ENCODE results near the gene PCGF6. TPM values are rescaled to one million over a fixed set of nuclear protein-coding genes. Genes with fewer than 3 reads are reported as not detected.

PCGF6 gene
- total RNA-seq, 2 experiments from 2014 or later = 12.3 to 16.0 TPM

DNA sequence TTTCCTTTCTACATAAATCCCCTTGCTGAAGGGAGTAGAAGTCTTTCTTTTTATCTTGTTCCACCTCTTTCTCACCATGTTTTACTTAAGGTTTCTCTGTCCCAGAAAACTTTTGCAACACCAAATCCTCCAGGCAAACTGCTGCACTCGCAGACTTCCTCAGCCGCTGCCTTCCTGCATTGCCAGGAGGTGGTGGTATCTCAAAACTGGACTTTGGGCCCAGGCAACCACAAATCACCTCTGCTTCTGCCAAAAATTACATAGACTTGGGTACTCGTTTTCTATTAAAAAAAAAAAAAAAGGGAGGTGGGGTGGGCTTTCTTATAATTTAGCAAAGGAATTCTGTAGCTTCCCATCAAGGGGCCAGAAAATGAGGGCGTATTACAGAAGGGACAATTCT lies 59.4 kb downstream of the PCGF6 start:
- TF ChIP-seq EZH2phosphoT487 (IDR thresholded peaks at IDR 0.05; ENCODE audit: borderline replicate concordance, low read depth, low read length) = no peak
- TF ChIP-seq, protein P1, sequence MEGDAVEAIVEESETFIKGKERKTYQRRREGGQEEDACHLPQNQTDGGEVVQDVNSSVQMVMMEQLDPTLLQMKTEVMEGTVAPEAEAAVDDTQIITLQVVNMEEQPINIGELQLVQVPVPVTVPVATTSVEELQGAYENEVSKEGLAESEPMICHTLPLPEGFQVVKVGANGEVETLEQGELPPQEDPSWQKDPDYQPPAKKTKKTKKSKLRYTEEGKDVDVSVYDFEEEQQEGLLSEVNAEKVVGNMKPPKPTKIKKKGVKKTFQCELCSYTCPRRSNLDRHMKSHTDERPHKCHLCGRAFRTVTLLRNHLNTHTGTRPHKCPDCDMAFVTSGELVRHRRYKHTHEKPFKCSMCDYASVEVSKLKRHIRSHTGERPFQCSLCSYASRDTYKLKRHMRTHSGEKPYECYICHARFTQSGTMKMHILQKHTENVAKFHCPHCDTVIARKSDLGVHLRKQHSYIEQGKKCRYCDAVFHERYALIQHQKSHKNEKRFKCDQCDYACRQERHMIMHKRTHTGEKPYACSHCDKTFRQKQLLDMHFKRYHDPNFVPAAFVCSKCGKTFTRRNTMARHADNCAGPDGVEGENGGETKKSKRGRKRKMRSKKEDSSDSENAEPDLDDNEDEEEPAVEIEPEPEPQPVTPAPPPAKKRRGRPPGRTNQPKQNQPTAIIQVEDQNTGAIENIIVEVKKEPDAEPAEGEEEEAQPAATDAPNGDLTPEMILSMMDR (conservative IDR thresholded peaks at IDR 0.05; ENCODE audit: low read length) = no peak
- intact Hi-C loops (cut with micrococcal nuclease; ENCODE audit: unreplicated experiment) = no loop called here
- no peak for DNase-seq (ENCODE audit: low spot score)

DNA sequence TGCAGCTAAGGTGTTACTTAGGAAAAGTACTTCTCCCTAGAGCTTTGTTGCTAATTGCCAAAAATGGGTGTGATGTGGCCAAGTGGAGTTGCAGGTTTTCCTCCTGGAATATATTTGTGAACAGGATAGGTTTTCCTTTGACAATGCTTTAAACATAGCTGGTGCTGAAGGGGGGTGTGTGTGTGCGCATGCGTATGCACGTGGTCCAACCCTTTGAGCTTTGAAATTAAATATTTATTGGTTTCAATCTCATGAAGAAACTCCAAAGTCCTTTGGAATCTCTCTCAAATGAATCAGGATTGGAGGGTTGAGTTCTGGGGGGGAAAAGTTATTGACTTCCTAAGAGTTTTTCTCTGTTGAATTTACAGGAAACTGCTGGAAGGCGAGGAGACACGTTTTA lies 62.9 kb downstream of the PCGF6 start:
- no peaks in the 10 kb centered on the region for H3K4me1 ChIP-seq (ENCODE audit: insufficient read depth, low read length, poor library complexity, severe bottlenecking)
- no peak overlapping the region for H3K4me3 ChIP-seq (ENCODE audit: low read depth, low read length, poor library complexity, severe bottlenecking)
- TF ChIP-seq, protein P1 (conservative IDR thresholded peaks at IDR 0.05; ENCODE audit: low read length) = no peak
- TF ChIP-seq EZH2phosphoT487 (IDR thresholded peaks at IDR 0.05; ENCODE audit: borderline replicate concordance, low read depth, low read length) = no peak
- H3K4me2 ChIP-seq (ENCODE audit: low read length) = no peak overlapping the region
- H3K36me3 ChIP-seq (ENCODE audit: insufficient read depth, low read length) = no peaks in the 10 kb centered on the region
- H3K79me2 ChIP-seq (ENCODE audit: insufficient read depth, low read depth, low read length) = no peaks in the 10 kb centered on the region
- H3K9me3 ChIP-seq (ENCODE audit: low read length) = no peaks in the 10 kb centered on the region
- no peaks in the 10 kb centered on the region for H4K20me1 ChIP-seq (ENCODE audit: insufficient read depth, low read length)
- POLR2A ChIA-PET = no interaction called here
- no TSS peak for BruUV-seq (replicated peaks)
- H2AFZ ChIP-seq (ENCODE audit: low read length) = no peak overlapping the region
- no peak for DNase-seq (ENCODE audit: low spot score)
- CTCF ChIA-PET (ENCODE audit: unreplicated experiment) = no interaction called here
- no peak overlapping the region for H3K27ac ChIP-seq (ENCODE audit: low read depth, low read length, poor library complexity, severe bottlenecking)
- intact Hi-C loops (cut with micrococcal nuclease; ENCODE audit: unreplicated experiment) = no loop called here
- no peaks in the 10 kb centered on the region for H3K9me2 ChIP-seq (ENCODE audit: insufficient read depth, low read length)

More for the DNA sequence above, 59.4 kb downstream of the PCGF6 start:
- Histone ChIP-seq H2AFZ (ENCODE audit: low read length) (no peak overlapping the region), H4K20me1 (ENCODE audit: insufficient read depth, low read length) (no peaks in the 10 kb centered on the region), H3K79me2 (ENCODE audit: insufficient read depth, low read depth, low read length) (no peaks in the 10 kb centered on the region), H3K9me2 (ENCODE audit: insufficient read depth, low read length) (no peaks in the 10 kb centered on the region), H3K9me3 (ENCODE audit: low read length) (no peaks in the 10 kb centered on the region), H3K4me1 (ENCODE audit: insufficient read depth, low read length, poor library complexity, severe bottlenecking) (no peaks in the 10 kb centered on the region), H3K4me2 (ENCODE audit: low read length) (no peak overlapping the region), H3K36me3 (ENCODE audit: insufficient read depth, low read length) (no peaks in the 10 kb centered on the region), H3K27ac (ENCODE audit: low read depth, low read length, poor library complexity, severe bottlenecking) (no peak overlapping the region), H3K4me3 (ENCODE audit: low read depth, low read length, poor library complexity, severe bottlenecking) (no peak overlapping the region)
- no TSS peak for BruUV-seq (replicated peaks)
- ChIA-PET CTCF (ENCODE audit: unreplicated experiment) (no interaction called here), POLR2A (interaction anchor here (1.1 kb wide), 1 partner anchor 137 kb away, joined by 3 read pairs; no protein-coding TSS in a partner anchor)

DNA sequence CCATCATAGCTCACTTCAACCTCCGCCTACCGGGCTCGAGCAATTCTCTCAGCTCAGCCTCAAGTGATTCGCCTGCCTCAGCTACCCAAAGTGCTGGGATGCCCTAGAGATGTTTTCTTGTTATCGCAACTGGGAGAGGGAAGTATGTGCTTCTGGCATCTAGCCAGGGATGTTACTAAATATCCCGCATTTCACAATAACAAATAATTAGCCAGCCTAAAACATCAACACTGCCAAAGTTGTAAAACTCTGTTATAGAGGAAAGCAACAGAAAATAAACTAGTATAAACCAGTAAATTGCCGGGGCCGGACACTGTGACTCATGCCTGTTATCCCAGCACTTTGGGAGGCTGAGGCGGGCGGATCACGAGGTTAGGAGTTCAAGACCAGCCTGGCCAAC lies 66.8 kb downstream of the PCGF6 start:
- POLR2A ChIA-PET = interaction anchor here (0.6 kb wide), 1 partner anchor 777 kb away, joined by 3 read pairs; no protein-coding TSS in a partner anchor
- BruUV-seq (replicated peaks) = no TSS peak
- Histone ChIP-seq H3K9me2 (ENCODE audit: insufficient read depth, low read length) (no peaks in the 10 kb centered on the region), H3K79me2 (ENCODE audit: insufficient read depth, low read depth, low read length) (no peaks in the 10 kb centered on the region), H3K4me3 (ENCODE audit: low read depth, low read length, poor library complexity, severe bottlenecking) (no peak overlapping the region), H3K4me2 (ENCODE audit: low read length) (no peak overlapping the region), H3K27ac (ENCODE audit: low read depth, low read length, poor library complexity, severe bottlenecking) (no peak overlapping the region), H4K20me1 (ENCODE audit: insufficient read depth, low read length) (no peaks in the 10 kb centered on the region), H2AFZ (ENCODE audit: low read length) (no peak overlapping the region), H3K4me1 (ENCODE audit: insufficient read depth, low read length, poor library complexity, severe bottlenecking) (no peaks in the 10 kb centered on the region), H3K36me3 (ENCODE audit: insufficient read depth, low read length) (no peaks in the 10 kb centered on the region), H3K9me3 (ENCODE audit: low read length) (no peaks in the 10 kb centered on the region)
- DNase-seq (ENCODE audit: low spot score) = no peak
- intact Hi-C loops (cut with micrococcal nuclease; ENCODE audit: unreplicated experiment) = no loop called here
- TF ChIP-seq EZH2phosphoT487 (IDR thresholded peaks at IDR 0.05; ENCODE audit: borderline replicate concordance, low read depth, low read length) = no peak
- TF ChIP-seq, protein P1 (conservative IDR thresholded peaks at IDR 0.05; ENCODE audit: low read length) = no peak
- CTCF ChIA-PET (ENCODE audit: unreplicated experiment) = no interaction called here
